ENCODE results near the gene PLEKHA6. TPM values are rescaled to one million over a fixed set of nuclear protein-coding genes. Genes with fewer than 3 reads are reported as not detected.
"Not testable (repeated sequence)": the region's sequence is repeated elsewhere in the genome, so short reads cannot be mapped to it uniquely, and the experiment has no call there.

PLEKHA6 gene
- total and polyA plus RNA-seq, 7 experiments from 2014 or later, result 0.05 to 1.9 (median 0.46) TPM; not detected in 1

DNA sequence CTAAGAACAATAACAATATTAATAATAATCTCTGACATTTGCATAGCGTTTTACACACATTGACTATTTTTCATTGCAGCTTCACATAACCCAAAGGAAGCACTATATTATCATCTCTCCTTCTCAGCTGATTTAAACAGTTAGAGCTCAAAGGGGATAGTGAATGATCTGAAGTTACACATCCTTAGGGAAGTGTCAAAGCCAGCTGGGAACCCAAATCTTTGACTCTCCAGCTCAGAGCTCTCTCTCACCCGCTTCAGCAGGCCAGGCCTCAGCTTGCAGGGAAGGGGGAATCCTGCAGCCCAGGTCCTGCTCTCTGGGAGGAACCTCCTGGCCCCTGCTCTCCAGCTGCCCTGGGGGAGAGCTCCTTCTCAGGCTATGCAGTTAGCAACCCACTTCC is 26.3 kb downstream of the PLEKHA6 start:
- no peaks in the 10 kb centered on the region for H3K27me3 ChIP-seq (ENCODE audit: control insufficient read depth in 2 of 2, insufficient read depth in 2 of 2, low read length in 2 of 2)
- H3K4me3 Mint-ChIP-seq, result no peak overlapping the region
- H3K27ac Mint-ChIP-seq, result no peak overlapping the region
- no peak for ATAC-seq
- peaks cover 0 to 12% (median 0%) of the 10 kb centered on the region in 5 donors for H3K27me3 Mint-ChIP-seq
- H3K4me3 ChIP-seq (ENCODE audit: low read length), result no peak overlapping the region
- no peaks in the 10 kb centered on the region for H3K4me1 ChIP-seq (ENCODE audit: control insufficient read depth in 2 of 2, insufficient read depth in 2 of 2, low read length in 2 of 2)
- CTCF ChIA-PET, result interaction anchor here (0.6 kb wide), 1 partner anchor 101 kb away, joined by 4 read pairs; no protein-coding TSS in a partner anchor
- H3K9me3 Mint-ChIP-seq, result no peaks in the 10 kb centered on the region
- no peaks in the 10 kb centered on the region for H3K36me3 Mint-ChIP-seq
- DNase-seq, result no peak
- POLR2A ChIA-PET, result no interaction called here
- H3K27ac ChIP-seq (ENCODE audit: low read depth, low read length), result no peak overlapping the region
- no peaks in the 10 kb centered on the region for H3K4me1 Mint-ChIP-seq
- H3K9me3 ChIP-seq (ENCODE audit: control insufficient read depth in 2 of 3, low read length in 3 of 3), result no peaks in the 10 kb centered on the region
- intact Hi-C loops (cut with micrococcal nuclease), result no loop called here
- no peaks in the 10 kb centered on the region for H3K36me3 ChIP-seq (ENCODE audit: control insufficient read depth in 2 of 3, insufficient read depth in 3 of 3, low read length in 3 of 3)

DNA sequence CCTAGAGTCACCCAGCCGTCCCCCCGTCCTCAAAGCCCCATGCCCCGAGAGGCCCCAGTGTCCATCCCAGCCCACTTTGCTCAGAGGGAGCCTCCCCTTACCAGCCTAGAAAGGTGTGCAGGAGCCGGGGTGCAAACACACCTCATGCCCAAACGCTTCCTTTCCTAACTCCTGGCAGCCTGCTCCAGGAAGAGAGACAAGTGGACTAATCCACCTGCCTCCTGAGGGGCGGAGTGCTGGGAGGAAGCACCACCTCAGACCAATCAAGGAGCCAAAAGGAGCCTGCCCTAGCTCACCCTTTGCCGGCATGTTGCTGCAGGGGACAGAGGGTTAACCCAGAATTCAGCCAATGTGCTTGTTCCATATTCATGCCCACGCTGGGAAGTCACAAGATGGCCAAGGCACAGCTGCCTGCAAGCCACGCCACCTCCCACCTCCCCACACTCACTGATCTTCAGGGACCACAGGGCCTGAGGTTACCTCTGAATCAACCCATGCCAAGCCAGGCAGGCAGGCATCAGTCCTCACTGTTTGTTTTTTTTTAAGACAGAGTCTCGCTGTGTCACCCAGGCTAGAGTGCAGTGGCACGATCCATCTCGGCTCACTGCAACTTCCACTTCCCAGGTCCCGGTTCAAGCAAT is 27.8 kb downstream of the PLEKHA6 start:
- no peak overlapping the region for H3K27ac Mint-ChIP-seq
- ATAC-seq (no peak), DNase-seq (no peak)
- no peaks in the 10 kb centered on the region for H3K36me3 Mint-ChIP-seq
- H3K9me3 Mint-ChIP-seq, result no peaks in the 10 kb centered on the region
- Histone ChIP-seq H3K27ac (ENCODE audit: low read depth, low read length) (no peak overlapping the region), H3K4me3 (ENCODE audit: low read length) (no peak overlapping the region), H3K4me1 (ENCODE audit: control insufficient read depth in 2 of 2, insufficient read depth in 2 of 2, low read length in 2 of 2) (no peaks in the 10 kb centered on the region), H3K9me3 (ENCODE audit: control insufficient read depth in 2 of 3, low read length in 3 of 3) (no peaks in the 10 kb centered on the region), H3K36me3 (ENCODE audit: control insufficient read depth in 2 of 3, insufficient read depth in 3 of 3, low read length in 3 of 3) (no peaks in the 10 kb centered on the region), H3K27me3 (ENCODE audit: control insufficient read depth in 2 of 2, insufficient read depth in 2 of 2, low read length in 2 of 2) (no peaks in the 10 kb centered on the region)
- POLR2A ChIA-PET, result no interaction called here
- intact Hi-C loops (cut with micrococcal nuclease), result no loop called here
- CTCF ChIA-PET, result no interaction called here
- no peak overlapping the region for H3K4me3 Mint-ChIP-seq
- no peaks in the 10 kb centered on the region for H3K4me1 Mint-ChIP-seq
- peaks cover 0 to 12% (median 0%) of the 10 kb centered on the region in 5 donors for H3K27me3 Mint-ChIP-seq

DNA sequence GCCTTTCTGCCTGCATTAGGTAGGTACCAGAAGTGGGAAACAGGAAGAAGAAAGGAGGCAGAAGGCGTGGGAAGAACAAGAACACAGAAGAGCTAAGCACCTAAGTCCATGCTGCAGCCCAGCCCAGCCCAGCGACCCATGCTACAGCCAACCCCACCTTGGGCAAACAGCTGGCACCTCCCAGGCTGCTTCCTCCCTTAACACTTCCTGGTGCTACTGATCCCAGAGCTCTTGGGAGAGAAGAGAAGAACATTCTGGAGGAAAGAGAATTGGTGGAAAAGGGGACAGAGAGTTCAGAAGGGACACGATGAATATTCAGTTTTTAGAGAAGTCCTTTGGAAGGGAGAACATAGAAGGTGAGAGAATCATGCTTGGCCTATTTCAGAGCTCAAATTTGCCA is 28.5 kb downstream of the PLEKHA6 start:
- H3K27me3 ChIP-seq (ENCODE audit: control insufficient read depth in 2 of 2, insufficient read depth in 2 of 2, low read length in 2 of 2), result no peaks in the 10 kb centered on the region
- CTCF ChIA-PET, result no interaction called here
- H3K4me1 ChIP-seq (ENCODE audit: control insufficient read depth in 2 of 2, insufficient read depth in 2 of 2, low read length in 2 of 2), result no peaks in the 10 kb centered on the region
- no peaks in the 10 kb centered on the region for H3K4me1 Mint-ChIP-seq
- no peaks in the 10 kb centered on the region for H3K36me3 ChIP-seq (ENCODE audit: control insufficient read depth in 2 of 3, insufficient read depth in 3 of 3, low read length in 3 of 3)
- POLR2A ChIA-PET, result no interaction called here
- DNase-seq, result no peak
- ATAC-seq, result no peak
- peak overlapping the region in 1 of 9 donors; percentile 9 for H3K27ac Mint-ChIP-seq
- no peaks in the 10 kb centered on the region for H3K9me3 ChIP-seq (ENCODE audit: control insufficient read depth in 2 of 3, low read length in 3 of 3)
- no peaks in the 10 kb centered on the region for H3K36me3 Mint-ChIP-seq
- H3K27me3 Mint-ChIP-seq, result peaks cover 0 to 12% (median 2%) of the 10 kb centered on the region in 5 donors
- no peak overlapping the region for H3K4me3 ChIP-seq (ENCODE audit: low read length)
- intact Hi-C loops (cut with micrococcal nuclease), result no loop called here
- H3K27ac ChIP-seq (ENCODE audit: low read depth, low read length), result no peak overlapping the region
- H3K9me3 Mint-ChIP-seq, result no peaks in the 10 kb centered on the region
- H3K4me3 Mint-ChIP-seq, result no peak overlapping the region

DNA sequence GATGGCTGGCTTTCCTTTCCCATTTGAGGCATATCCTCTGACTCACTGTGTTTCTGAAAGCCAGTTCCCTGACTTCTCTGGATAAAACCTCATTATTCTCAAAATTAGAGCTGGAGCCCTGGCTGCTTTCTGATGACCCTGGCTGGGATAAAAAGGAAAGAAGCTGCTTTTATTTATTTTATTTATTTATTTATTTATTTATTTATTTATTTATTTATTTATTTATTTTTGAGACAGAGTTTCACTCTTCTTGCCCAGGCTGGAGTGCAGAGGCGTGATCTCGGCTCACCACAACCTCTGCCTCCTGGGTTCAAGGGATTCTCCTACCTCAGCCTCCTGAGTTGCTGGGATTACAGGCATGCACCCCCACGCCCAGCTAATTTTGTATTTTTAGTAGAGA is 31.9 kb downstream of the PLEKHA6 start:
- CTCF ChIA-PET; H3K4me1 ChIP-seq (ENCODE audit: control insufficient read depth in 2 of 2, insufficient read depth in 2 of 2, low read length in 2 of 2); ATAC-seq; H3K9me3 Mint-ChIP-seq; H3K27ac Mint-ChIP-seq; intact Hi-C loops (cut with micrococcal nuclease); H3K27me3 ChIP-seq (ENCODE audit: control insufficient read depth in 2 of 2, insufficient read depth in 2 of 2, low read length in 2 of 2); H3K36me3 ChIP-seq (ENCODE audit: control insufficient read depth in 2 of 3, insufficient read depth in 3 of 3, low read length in 3 of 3); H3K9me3 ChIP-seq (ENCODE audit: control insufficient read depth in 2 of 3, low read length in 3 of 3); H3K4me3 ChIP-seq (ENCODE audit: low read length); H3K4me3 Mint-ChIP-seq; H3K4me1 Mint-ChIP-seq; H3K36me3 Mint-ChIP-seq; DNase-seq; H3K27ac ChIP-seq (ENCODE audit: low read depth, low read length): not testable (repeated sequence)
- POLR2A ChIA-PET, result interaction anchor here (0.8 kb wide), 1 partner anchor 69 kb away, joined by 3 read pairs; no protein-coding TSS in a partner anchor
- peaks cover 0 to 12% (median 4%) of the 10 kb centered on the region in 5 donors for H3K27me3 Mint-ChIP-seq

DNA sequence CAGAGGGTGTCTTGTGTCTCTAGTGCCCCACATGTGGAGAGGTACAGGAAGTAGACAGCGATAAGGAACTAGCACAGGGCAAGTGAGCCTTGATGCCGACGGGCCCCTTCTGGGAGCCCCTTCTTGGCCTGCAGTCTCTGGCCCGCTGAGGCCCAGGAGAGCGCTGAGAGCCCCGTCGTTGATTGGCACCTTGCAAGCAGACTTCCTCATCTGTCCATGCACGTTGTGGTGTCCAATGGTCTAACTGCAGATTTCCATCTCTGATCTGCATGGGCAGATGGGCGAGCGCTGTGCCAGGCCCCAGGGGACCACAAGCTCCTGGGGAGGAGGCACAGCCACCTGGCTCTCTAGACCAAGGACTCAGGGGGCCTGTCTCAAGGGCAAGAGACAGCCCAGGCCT is 32.4 kb downstream of the PLEKHA6 start:
- Histone ChIP-seq H3K4me3 (ENCODE audit: low read length) (no peak overlapping the region), H3K9me3 (ENCODE audit: control insufficient read depth in 2 of 3, low read length in 3 of 3) (no peaks in the 10 kb centered on the region), H3K4me1 (ENCODE audit: control insufficient read depth in 2 of 2, insufficient read depth in 2 of 2, low read length in 2 of 2) (no peaks in the 10 kb centered on the region), H3K27me3 (ENCODE audit: control insufficient read depth in 2 of 2, insufficient read depth in 2 of 2, low read length in 2 of 2) (no peaks in the 10 kb centered on the region), H3K27ac (ENCODE audit: low read depth, low read length) (no peak overlapping the region), H3K36me3 (ENCODE audit: control insufficient read depth in 2 of 3, insufficient read depth in 3 of 3, low read length in 3 of 3) (no peaks in the 10 kb centered on the region)
- H3K27ac Mint-ChIP-seq, result no peak overlapping the region
- no peak for DNase-seq
- peaks cover 0 to 12% (median 4%) of the 10 kb centered on the region in 5 donors for H3K27me3 Mint-ChIP-seq
- intact Hi-C loops (cut with micrococcal nuclease), result no loop called here
- no peaks in the 10 kb centered on the region for H3K9me3 Mint-ChIP-seq
- no peaks in the 10 kb centered on the region for H3K4me1 Mint-ChIP-seq
- POLR2A ChIA-PET, result interaction anchor here (0.8 kb wide), 1 partner anchor 69 kb away, joined by 3 read pairs; no protein-coding TSS in a partner anchor
- CTCF ChIA-PET, result no interaction called here
- H3K4me3 Mint-ChIP-seq, result no peak overlapping the region
- ATAC-seq, result no peak
- no peaks in the 10 kb centered on the region for H3K36me3 Mint-ChIP-seq

DNA sequence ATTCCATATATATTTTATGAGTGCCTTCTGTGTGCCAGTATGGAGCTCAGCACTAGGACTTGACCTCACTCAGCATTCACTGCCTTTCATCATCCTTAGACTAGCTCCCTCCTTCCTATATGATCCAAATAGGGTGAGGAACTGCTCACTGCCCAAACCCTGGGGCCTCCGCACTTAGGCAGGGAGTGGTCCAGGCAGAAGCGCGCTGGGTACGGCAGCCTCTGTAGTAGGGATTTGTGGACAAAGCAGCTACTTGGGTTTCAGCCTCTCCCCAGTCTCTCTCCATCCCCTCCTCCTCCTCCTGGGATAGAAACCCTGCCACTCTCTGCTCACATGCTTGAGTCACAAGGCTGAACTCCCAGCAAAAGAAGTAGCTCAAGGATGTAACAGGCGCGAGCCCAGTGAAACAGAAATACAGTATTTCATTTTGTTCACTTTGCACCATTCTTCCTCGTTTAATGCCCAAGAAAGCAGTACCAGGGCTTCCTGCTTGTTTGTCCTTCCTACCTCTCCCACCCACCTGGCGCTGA is 32.9 kb downstream of the PLEKHA6 start:
- POLR2A ChIA-PET, result interaction anchor here (0.7 to 0.8 kb wide), 2 partner anchors 68 to 1304 kb away, joined by 3 read pairs; no protein-coding TSS in a partner anchor
- Histone ChIP-seq H3K36me3 (ENCODE audit: control insufficient read depth in 2 of 3, insufficient read depth in 3 of 3, low read length in 3 of 3) (no peaks in the 10 kb centered on the region), H3K4me1 (ENCODE audit: control insufficient read depth in 2 of 2, insufficient read depth in 2 of 2, low read length in 2 of 2) (no peaks in the 10 kb centered on the region), H3K27me3 (ENCODE audit: control insufficient read depth in 2 of 2, insufficient read depth in 2 of 2, low read length in 2 of 2) (no peaks in the 10 kb centered on the region), H3K9me3 (ENCODE audit: control insufficient read depth in 2 of 3, low read length in 3 of 3) (no peaks in the 10 kb centered on the region), H3K4me3 (ENCODE audit: low read length) (no peak overlapping the region), H3K27ac (ENCODE audit: low read depth, low read length) (no peak overlapping the region)
- intact Hi-C loops (cut with micrococcal nuclease), result no loop called here
- DNase-seq (no peak), ATAC-seq (no peak)
- no peak overlapping the region for H3K27ac Mint-ChIP-seq
- H3K27me3 Mint-ChIP-seq, result peaks cover 0 to 12% (median 4%) of the 10 kb centered on the region in 5 donors
- CTCF ChIA-PET, result no interaction called here
- no peak overlapping the region for H3K4me3 Mint-ChIP-seq
- H3K9me3 Mint-ChIP-seq, result no peaks in the 10 kb centered on the region
- H3K36me3 Mint-ChIP-seq, result no peaks in the 10 kb centered on the region
- H3K4me1 Mint-ChIP-seq, result no peaks in the 10 kb centered on the region

DNA sequence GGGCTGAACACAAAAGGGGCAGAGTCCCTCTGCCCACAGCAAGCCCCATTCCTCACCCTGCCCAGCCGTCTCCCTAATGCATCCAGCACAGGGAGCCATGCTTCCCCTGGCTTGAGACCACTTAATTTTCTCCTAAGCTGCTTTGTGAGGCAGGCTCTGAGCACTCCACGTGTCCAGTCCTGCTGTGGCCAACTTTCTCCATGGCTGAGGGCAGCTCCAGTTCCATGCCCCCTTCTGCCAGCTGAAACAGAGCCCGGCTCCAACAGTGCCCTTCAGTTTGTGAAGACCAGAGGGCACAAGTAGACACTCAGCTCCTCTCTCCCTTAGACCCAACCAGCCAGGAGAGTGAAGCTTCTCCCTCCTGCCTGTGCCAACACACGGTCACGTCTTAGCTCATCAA is 33.8 kb downstream of the PLEKHA6 start:
- Mint-ChIP-seq H3K36me3 (no peaks in the 10 kb centered on the region), H3K27ac (no peak overlapping the region), H3K27me3 (peaks cover 0 to 5% (median 4%) of the 10 kb centered on the region in 5 donors), H3K4me3 (no peak overlapping the region), H3K4me1 (no peaks in the 10 kb centered on the region), H3K9me3 (no peaks in the 10 kb centered on the region)
- no peak for ATAC-seq
- no peaks in the 10 kb centered on the region for H3K36me3 ChIP-seq (ENCODE audit: control insufficient read depth in 2 of 3, insufficient read depth in 3 of 3, low read length in 3 of 3)
- no peak for DNase-seq
- no peaks in the 10 kb centered on the region for H3K27me3 ChIP-seq (ENCODE audit: control insufficient read depth in 2 of 2, insufficient read depth in 2 of 2, low read length in 2 of 2)
- H3K4me1 ChIP-seq (ENCODE audit: control insufficient read depth in 2 of 2, insufficient read depth in 2 of 2, low read length in 2 of 2), result no peaks in the 10 kb centered on the region
- H3K27ac ChIP-seq (ENCODE audit: low read depth, low read length), result no peak overlapping the region
- H3K4me3 ChIP-seq (ENCODE audit: low read length), result no peak overlapping the region
- ChIA-PET POLR2A (no interaction called here), CTCF (no interaction called here)
- intact Hi-C loops (cut with micrococcal nuclease), result no loop called here
- H3K9me3 ChIP-seq (ENCODE audit: control insufficient read depth in 2 of 3, low read length in 3 of 3), result no peaks in the 10 kb centered on the region
